Caco-2 (cell line): ENCODE data around the gene SULT4A1. TPM values are rescaled to one million over a fixed set of nuclear protein-coding genes. Genes with fewer than 3 reads are reported as not detected.

Experiments
- BruUV-seq: library from RNA; stranded (reverse); fragments of 400-500 nt; replicated peaks from 2 replicates; lab custom pipeline; 2021; lab: Mats Ljungman, UMichigan
- CTCF ChIA-PET: fragments of 300-600 bp; sonication (Branson Sonifier 250); formaldehyde crosslinking; loops from one replicate; lab custom pipeline; 2022; ENCODE audit warnings: antibody characterized with exemption; lab: Charles Lee
- POLR2A ChIA-PET: fragments of 300-600 bp; sonication (Branson Sonifier 250); formaldehyde crosslinking; loops from one replicate; lab custom pipeline; 2022; ENCODE audit warnings: antibody characterized with exemption; lab: Charles Lee
- DNase-seq, 2 experiments: peaks; one replicate each; pipeline versions ENCODE4 v3.0.0 to v3.0.0-alpha.2; 2020 to 2022
- H3K27me3 ChIP-seq: replicated peaks from 2 replicates; pipeline ENCODE4 v1.6.0; 2011; ENCODE audit warnings: low read length; ENCODE audit not compliant: control insufficient read depth, insufficient read depth
- H3K36me3 ChIP-seq: 2 replicates; pipeline ENCODE4 v1.5.1; 2011; ENCODE audit warnings: low read length; ENCODE audit not compliant: control insufficient read depth, insufficient read depth
- H3K4me1 ChIP-seq: fragments of 250-450 bp; sonication (Bioruptor Pico); 2 replicates; pipeline ENCODE4 v1.5.1; 2020; ENCODE audit warnings: mild to moderate bottlenecking
- H3K4me3 ChIP-seq: 2 replicates; pipeline ENCODE4 v1.5.1; 2011; ENCODE audit warnings: low read depth, mild to moderate bottlenecking, control low read depth, low read length
- H3K9me3 ChIP-seq: fragments of 250-450 bp; sonication (Bioruptor Pico); 2 replicates; pipeline ENCODE4 v1.5.1; 2020; ENCODE audit warnings: mild to moderate bottlenecking, moderate library complexity
- H3K27ac Mint-ChIP-seq: one replicate; pipeline ENCODE4 v1.8.0; 2022; ENCODE audit warnings: mixed read lengths; ENCODE audit not compliant: unreplicated experiment
- H3K27me3 Mint-ChIP-seq: one replicate; pipeline ENCODE4 v1.8.0; 2022; ENCODE audit warnings: mixed read lengths; ENCODE audit not compliant: insufficient read depth, unreplicated experiment
- H3K36me3 Mint-ChIP-seq: one replicate; pipeline ENCODE4 v1.8.0; 2022; ENCODE audit warnings: mild to moderate bottlenecking, mixed read lengths; ENCODE audit not compliant: insufficient read depth, unreplicated experiment
- H3K4me1 Mint-ChIP-seq: one replicate; pipeline ENCODE4 v1.8.0; 2022; ENCODE audit warnings: low read depth, mixed read lengths; ENCODE audit not compliant: unreplicated experiment
- H3K4me3 Mint-ChIP-seq: one replicate; pipeline ENCODE4 v1.8.0; 2022; ENCODE audit warnings: mild to moderate bottlenecking, moderate library complexity, mixed read lengths; ENCODE audit not compliant: unreplicated experiment
- H3K9me3 Mint-ChIP-seq: one replicate; pipeline ENCODE4 v1.8.0; 2022; ENCODE audit warnings: mixed read lengths; ENCODE audit not compliant: unreplicated experiment
- intact Hi-C: fragments of 100-400 bp; cut with micrococcal nuclease; formaldehyde crosslinking; loops from one replicate; pipeline ENCODE4 v1.10.0; 2022; ENCODE audit not compliant: unreplicated experiment
- total RNA-seq: library from RNA; stranded (reverse); gene quantifications from 2 replicates; pipeline ENCODE4 v1.2.3, GENCODE V29; 2022
- TF ChIP-seq, protein P1 (sequence below), 2 experiments: fragments of 200-600 bp in 1 of 2; IDR thresholded peaks; 1 replicate in 1 of 2; 2 replicates in 1 of 2; pipeline versions ENCODE4 v1.5.1 to v1.8.0; 2011 to 2022; ENCODE audit warnings: antibody characterized with exemption in 1 of 2, control low read depth in 1 of 2, inconsistent platforms in 1 of 2, low read depth in 1 of 2, low read length in 1 of 2, mild to moderate bottlenecking in 1 of 2, moderate library complexity in 1 of 2; ENCODE audit not compliant: insufficient read depth in 1 of 2, severe bottlenecking in 1 of 2, unreplicated experiment in 1 of 2

SULT4A1 gene
- total RNA-seq, 1 experiment from 2014 or later: not detected

DNA sequence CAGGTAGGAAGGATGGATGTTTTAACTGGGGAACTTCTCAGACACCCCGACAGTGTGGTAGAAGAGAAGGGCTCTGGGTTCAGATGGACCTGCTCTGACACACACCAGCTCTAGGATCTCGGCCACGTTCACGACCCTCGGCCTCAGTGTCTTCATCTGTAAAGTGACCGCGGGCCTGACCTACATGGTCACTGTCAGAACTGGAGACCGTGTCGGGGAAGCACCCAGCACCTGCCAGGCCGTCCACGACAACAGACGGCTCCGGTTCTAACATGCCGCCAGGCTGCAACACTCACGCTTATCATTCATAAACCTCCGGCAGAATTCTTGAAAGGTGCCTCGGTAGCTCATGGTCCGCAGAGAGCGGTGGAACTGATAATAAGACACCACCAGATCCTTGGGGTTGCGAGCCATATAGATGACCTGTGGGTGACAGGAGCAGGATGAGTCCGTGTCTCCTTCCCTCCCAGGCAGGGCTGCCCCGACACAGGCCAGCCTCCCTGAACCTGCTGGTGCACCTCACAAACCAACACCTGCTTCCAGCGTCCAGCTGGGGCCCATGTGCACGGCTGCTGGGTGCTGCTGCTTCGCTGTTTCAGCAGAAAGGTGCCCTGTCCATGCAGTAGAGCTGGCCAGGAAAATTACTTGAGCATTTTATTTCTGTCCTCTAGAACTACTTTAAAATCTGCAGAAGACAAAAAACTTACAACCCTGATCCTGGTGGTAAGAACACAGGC lies 23.6 kb downstream of the SULT4A1 start:
- intact Hi-C loops: no loop called here
- H3K36me3 Mint-ChIP-seq: no peaks in the 10 kb centered on the region
- BruUV-seq: no TSS peak

DNA sequence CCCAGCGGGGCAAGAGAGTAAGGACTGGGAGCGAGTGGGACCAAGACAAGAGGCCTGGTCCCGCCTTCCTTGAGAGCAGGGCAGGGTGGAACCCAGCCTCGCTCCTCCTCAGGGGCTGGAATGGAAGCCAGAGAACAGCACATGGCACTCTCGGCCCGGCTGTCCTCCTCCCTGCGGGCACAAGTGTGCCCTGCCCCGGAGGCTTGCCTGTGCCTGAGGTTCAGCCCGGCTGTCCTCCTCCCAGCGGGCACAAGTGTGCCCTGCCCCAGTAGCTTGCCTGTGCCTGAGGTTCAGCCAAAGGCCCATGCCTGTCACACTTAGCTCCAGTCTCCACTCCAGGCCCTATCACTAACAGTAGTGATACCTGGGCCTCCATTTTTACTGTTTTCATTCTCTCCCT lies 24.2 kb downstream of the SULT4A1 start:
- Histone ChIP-seq H3K27me3 (no peaks in the 10 kb centered on the region; the same call in 1 of the 2 replicates), H3K4me1 (no peaks in the 10 kb centered on the region), H3K4me3 (no peak overlapping the region), H3K9me3 (no peaks in the 10 kb centered on the region), H3K36me3 (no peaks in the 10 kb centered on the region)
- intact Hi-C loops: no loop called here
- TF ChIP-seq, protein P1, sequence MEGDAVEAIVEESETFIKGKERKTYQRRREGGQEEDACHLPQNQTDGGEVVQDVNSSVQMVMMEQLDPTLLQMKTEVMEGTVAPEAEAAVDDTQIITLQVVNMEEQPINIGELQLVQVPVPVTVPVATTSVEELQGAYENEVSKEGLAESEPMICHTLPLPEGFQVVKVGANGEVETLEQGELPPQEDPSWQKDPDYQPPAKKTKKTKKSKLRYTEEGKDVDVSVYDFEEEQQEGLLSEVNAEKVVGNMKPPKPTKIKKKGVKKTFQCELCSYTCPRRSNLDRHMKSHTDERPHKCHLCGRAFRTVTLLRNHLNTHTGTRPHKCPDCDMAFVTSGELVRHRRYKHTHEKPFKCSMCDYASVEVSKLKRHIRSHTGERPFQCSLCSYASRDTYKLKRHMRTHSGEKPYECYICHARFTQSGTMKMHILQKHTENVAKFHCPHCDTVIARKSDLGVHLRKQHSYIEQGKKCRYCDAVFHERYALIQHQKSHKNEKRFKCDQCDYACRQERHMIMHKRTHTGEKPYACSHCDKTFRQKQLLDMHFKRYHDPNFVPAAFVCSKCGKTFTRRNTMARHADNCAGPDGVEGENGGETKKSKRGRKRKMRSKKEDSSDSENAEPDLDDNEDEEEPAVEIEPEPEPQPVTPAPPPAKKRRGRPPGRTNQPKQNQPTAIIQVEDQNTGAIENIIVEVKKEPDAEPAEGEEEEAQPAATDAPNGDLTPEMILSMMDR (IDR thresholded peaks at IDR 0.05; ENCODE audit: insufficient read depth in 1 of 2, low read depth in 1 of 2, low read length in 1 of 2, severe bottlenecking in 1 of 2, unreplicated experiment in 1 of 2): no peak
- no peak for DNase-seq
- Mint-ChIP-seq H3K9me3 (no peaks in the 10 kb centered on the region), H3K4me3 (no peak overlapping the region), H3K4me1 (no peaks in the 10 kb centered on the region), H3K36me3 (no peaks in the 10 kb centered on the region), H3K27me3 (peaks cover 8% of the 10 kb centered on the region), H3K27ac (no peak overlapping the region)
- CTCF ChIA-PET: no interaction called here
- POLR2A ChIA-PET: no interaction called here
- no TSS peak for BruUV-seq

More for the DNA sequence above, 23.6 kb downstream of the SULT4A1 start:
- H3K4me3 ChIP-seq: no peak overlapping the region
- H3K4me3 Mint-ChIP-seq: no peak overlapping the region
- H3K4me1 Mint-ChIP-seq: no peaks in the 10 kb centered on the region
- POLR2A ChIA-PET: no interaction called here
- H3K27ac Mint-ChIP-seq: no peak overlapping the region
- CTCF ChIA-PET: no interaction called here
- TF ChIP-seq, protein P1 (IDR thresholded peaks at IDR 0.05; ENCODE audit: insufficient read depth in 1 of 2, low read depth in 1 of 2, low read length in 1 of 2, severe bottlenecking in 1 of 2, unreplicated experiment in 1 of 2): no peak
- H3K4me1 ChIP-seq: no peaks in the 10 kb centered on the region
- H3K27me3 Mint-ChIP-seq: peaks cover 8% of the 10 kb centered on the region
- H3K9me3 Mint-ChIP-seq: no peaks in the 10 kb centered on the region
- H3K27me3 ChIP-seq: no peaks in the 10 kb centered on the region
- no peaks in the 10 kb centered on the region for H3K9me3 ChIP-seq
- no peaks in the 10 kb centered on the region for H3K36me3 ChIP-seq
- DNase-seq: no peak

DNA sequence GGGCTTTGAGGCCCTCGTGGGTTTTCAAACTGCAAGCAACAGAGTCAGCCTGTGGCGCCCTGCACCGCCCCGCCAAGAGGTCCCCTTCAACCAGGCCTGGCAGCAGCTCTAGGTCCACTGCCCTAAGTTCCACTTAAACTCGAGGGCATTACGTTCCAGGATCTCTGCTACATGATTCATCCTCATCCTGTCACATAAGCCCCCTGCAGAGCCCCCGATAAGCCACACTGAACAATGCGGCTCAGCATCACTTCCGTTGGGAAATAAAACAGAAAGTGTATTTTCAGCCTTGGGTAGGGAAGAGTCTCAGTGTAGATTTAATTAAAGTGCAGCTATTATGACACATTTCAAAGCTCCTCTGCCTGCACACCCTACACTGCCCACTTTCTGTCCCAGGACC lies 24.6 kb downstream of the SULT4A1 start:
- intact Hi-C loops: no loop called here
- TF ChIP-seq, protein P1 (IDR thresholded peaks at IDR 0.05; ENCODE audit: insufficient read depth in 1 of 2, low read depth in 1 of 2, low read length in 1 of 2, severe bottlenecking in 1 of 2, unreplicated experiment in 1 of 2): no peak
- DNase-seq: no peak
- Mint-ChIP-seq H3K9me3 (no peaks in the 10 kb centered on the region), H3K36me3 (no peaks in the 10 kb centered on the region), H3K27ac (no peak overlapping the region), H3K4me3 (no peak overlapping the region), H3K27me3 (peaks cover 13% of the 10 kb centered on the region), H3K4me1 (no peaks in the 10 kb centered on the region)
- H3K4me1 ChIP-seq: no peaks in the 10 kb centered on the region
- no peaks in the 10 kb centered on the region; the same call in 1 of the 2 replicates for H3K27me3 ChIP-seq
- CTCF ChIA-PET: no interaction called here
- no peaks in the 10 kb centered on the region for H3K36me3 ChIP-seq
- H3K9me3 ChIP-seq: no peaks in the 10 kb centered on the region
- no TSS peak for BruUV-seq
- POLR2A ChIA-PET: no interaction called here
- no peak overlapping the region for H3K4me3 ChIP-seq
